RPMI7951 (cell line): ENCODE measurements around the gene FCN1. TPM values are rescaled to one million over a fixed set of nuclear protein-coding genes. Genes with fewer than 3 reads are reported as not detected.
A peak's percentile ranks its signal among the peaks of the same experiment; 100 is the strongest.

Experiments
- DNase-seq: peaks from one replicate; pipeline ENCODE4 v3.0.0-alpha.2; 2012; ENCODE audit warnings: low read depth
- total RNA-seq: library from RNA; depleted of rRNA; stranded (reverse); fragments of >200 nt; shearing (Covaris generic); gene quantifications from 2 replicates; pipeline ENCODE4 v1.2.3, GENCODE V29; 2014

FCN1 gene
- total RNA-seq, 1 experiment from 2014 or later, result not detected

DNA sequence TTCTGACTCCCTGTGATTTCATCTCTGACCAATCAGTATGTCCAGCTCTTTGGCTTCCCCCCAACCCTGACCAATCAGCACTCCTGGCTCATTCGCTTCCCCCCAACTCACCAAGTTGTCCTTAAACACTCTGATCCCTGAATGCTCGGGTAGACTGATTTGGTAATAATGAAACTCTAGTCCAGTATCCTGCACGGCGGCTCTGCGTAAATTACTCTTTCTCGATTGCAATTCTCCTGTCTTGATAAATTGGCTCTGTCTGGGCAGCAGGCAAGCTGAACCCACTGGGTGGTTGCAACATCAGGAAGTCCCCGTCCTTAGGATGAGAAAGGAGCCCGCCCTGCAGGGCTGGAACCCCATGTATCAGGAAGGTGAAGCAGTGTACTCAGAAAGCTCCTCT, 26.7 kb downstream of the FCN1 start:
- peak; percentile 28 for DNase-seq

DNA sequence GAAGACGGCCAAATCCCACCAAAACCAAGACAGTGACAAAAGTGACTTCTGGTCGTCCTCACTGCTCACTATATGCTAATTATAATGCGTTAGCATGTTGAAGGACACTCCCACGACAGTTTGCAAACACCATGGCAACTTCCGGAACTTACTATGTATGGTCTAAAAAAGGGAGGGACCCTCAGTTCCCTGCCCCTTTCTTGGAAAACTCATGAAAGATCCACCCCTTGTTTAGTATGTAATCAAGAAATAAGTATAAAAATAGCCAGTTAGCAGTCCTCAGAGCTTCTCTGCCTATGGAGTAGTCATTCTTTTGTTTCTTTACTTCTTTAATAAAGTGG, 27.6 kb downstream of the FCN1 start:
- no peak for DNase-seq

DNA sequence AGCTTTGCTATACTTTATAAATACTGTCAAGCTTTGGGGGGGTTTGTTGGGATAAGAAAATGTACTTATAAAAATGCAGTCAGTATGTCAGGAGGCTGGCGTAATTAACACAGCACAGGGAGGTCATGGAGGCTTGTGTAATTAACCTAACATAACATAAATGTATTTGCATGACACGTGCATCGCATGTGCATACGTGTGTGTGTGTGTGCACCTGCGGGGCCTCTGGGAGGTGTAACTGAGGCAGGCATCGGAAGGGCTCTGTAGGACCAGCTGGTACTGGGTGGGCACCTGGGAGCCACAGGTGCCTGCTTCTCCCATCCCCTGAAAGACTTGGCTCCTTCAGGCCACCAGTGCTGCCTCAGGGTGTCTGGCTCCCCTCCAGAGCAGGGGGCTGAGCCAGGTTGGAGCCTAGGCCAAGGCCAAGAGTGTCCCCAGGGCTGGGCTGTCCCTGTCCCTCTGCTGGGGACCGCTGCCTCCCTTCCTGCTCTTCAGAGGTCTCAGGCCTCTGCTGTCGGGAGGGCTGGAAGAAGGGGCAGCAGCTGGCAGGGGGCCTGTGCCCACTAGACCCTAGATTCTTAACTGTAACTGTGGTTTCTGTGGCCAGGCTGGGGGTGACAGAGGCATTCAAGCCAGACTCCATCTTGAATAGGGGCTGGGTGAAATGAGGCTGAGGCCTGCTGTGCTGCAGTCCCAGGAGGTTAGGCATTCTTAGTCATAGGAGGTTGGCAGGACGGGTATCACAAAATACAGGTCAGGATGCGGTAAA, 28.1 kb downstream of the FCN1 start:
- DNase-seq, result peak; percentile 3

DNA sequence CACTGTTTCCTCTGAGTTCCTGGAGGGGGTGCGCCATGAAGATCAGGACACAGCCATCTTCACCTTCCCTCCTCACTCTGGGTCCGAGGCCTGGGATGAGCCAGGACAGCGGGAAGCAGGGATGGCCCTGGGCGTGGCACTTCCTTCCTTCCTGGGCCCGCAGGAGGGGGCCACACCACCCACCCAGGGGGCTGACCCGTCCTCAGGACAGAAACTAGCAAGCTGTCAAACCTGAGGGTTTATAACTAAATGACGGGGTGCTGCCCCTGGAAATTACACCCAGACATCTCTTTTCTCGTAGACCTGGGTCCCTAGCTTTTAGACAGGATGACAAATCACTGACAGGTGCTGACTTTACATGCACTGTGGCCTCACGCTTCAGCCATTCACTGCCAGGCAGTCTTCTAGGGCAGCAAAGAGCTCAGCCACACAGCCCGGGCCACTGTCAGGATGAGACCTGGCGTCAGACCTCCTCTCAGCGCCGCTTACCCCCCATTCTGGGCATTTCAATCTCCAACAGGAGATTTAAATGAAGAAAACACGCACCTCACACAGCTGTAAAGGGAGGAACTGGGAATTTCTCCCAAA, 29.0 kb downstream of the FCN1 start:
- DNase-seq, result no peak

DNA sequence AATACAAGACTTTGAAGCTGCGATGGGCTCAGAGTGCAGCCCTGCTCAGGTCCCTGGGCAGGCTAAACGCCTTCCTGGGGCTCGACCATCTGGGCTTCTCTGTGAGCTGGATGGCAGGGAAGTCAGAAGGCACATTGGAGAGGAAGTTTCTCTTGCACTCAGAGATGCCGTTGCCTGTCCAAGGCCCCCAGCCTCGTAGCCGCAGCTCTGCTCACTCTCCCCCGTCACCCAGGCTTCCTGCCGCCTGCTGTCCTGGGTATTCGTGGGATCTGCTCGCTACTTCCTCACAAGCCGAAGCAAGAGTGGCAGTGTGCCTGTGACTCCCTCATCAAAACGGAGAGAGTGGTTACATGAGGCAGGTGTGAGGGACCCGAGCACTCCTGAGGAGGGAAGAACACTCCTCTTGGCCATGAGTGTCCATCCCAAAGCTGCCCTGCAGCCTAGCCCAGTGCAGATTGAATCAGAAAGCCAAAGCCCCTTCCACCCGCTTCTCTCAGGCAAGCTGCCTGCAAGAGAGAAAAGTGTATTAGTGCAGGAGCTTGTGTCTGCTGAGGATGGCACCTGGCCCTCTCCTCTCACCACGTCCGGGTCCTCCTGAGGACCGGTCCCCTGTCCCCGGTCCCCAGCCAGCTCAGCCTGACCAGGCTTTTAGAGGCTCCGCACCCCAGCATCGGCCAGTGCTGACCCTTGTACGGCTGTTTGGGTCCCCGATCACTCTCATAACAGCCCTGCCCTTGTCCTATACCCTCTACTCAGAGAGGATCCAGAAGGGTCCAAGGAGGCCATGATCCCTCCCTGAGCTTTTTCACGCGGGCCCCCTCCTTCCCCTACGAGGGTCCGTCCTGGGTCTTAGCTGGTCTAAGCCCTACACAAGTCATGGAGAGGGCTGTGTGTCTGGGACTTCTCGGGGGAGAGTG, 29.8 kb downstream of the FCN1 start:
- no peak for DNase-seq

DNA sequence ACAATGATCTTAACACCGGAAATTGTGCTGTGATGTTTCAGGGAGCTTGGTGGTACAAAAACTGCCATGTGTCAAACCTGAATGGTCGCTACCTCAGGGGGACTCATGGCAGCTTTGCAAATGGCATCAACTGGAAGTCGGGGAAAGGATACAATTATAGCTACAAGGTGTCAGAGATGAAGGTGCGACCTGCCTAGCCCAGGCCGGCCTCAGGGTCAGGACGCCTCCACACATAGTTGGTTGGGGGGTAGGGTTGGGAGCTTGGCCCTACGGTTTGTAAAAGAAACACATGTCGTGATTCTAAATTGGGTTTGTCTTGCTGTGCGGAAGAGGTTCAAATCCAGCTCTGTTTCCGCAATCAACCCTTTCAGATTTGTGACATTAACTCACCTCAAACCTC, 30.5 kb downstream of the FCN1 start:
- no peak for DNase-seq

DNA sequence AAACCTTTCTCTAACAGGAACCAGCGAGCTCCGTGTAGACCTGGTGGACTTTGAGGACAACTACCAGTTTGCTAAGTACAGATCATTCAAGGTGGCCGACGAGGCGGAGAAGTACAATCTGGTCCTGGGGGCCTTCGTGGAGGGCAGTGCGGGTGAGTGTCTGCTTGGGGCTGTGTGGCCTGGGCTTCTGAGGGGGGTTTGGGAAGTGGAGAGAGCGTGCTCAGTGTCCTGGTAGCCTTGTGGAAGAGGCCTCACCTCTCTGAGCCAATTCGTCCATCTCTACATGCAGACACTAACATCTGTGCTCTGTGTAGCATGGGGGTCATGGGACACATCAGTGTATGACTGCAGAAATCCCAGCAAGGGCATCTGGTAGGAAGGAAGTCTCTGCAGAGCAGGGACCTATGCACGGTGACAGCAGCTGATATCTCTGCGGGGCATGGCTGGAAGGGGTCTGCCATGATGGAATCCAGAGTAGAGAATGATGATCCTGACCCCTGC, 31.2 kb downstream of the FCN1 start:
- no peak for DNase-seq

DNA sequence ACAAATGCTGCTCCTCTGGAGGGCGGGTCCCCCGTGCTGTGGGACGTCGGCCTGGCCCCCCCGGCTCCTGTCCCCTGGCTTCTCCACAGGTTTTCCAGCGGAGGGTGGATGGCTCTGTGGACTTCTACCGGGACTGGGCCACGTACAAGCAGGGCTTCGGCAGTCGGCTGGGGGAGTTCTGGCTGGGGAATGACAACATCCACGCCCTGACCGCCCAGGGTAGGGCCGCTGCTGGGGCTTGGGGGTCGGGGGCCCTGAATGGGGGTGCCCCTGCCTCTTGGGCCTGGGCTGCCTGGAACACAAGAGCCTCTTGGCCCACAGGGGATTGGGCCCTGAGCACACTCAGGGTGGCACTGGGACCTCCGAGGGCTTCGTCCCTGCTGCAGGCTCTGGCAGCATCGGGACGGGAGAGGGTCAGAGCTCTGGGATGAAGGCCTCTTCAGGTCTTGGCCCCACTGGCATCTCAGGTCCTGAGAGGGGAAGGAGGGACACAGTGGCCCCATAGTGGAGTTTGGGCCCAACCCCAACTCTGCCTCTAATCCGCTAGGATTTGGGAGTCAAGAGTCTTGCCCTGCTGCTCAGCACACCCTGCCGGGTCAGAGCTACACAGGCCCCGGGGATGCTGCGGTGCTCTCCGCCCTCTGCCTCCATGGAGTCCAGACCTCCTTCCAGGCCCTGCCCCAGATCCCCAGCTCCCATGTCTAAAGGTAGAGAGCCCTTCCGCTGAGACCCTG, 31.9 kb downstream of the FCN1 start:
- no peak for DNase-seq

DNA sequence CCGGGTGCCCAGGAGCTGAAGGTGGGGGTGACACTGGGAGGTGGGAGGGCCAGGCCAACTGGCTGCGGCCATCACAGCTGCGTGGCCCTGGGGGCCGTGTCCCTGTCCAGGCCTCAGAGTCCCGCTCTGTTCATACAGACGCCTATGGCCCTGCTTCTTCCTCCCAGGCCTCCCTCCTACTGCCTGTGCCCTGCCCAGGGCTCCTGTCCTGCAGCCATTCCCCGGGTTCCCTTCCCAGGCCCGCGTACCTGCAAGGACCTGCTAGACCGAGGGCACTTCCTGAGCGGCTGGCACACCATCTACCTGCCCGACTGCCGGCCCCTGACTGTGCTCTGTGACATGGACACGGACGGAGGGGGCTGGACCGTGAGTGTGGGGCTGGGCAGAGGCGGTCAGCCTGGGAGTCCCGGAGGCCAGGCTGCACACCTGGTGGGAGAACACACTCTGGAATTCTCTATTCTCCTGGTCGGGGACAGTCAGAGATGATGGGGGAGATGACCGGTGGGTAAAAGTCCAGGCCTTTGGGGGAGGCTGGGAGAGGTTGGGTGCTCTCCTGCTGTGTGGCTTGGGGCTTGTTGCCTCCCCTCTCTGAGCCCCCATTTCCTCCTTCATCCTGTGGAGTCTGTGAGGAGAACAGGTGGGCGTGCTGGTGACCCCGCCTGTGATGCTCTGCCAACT, 32.6 kb downstream of the FCN1 start:
- DNase-seq, result no peak

DNA sequence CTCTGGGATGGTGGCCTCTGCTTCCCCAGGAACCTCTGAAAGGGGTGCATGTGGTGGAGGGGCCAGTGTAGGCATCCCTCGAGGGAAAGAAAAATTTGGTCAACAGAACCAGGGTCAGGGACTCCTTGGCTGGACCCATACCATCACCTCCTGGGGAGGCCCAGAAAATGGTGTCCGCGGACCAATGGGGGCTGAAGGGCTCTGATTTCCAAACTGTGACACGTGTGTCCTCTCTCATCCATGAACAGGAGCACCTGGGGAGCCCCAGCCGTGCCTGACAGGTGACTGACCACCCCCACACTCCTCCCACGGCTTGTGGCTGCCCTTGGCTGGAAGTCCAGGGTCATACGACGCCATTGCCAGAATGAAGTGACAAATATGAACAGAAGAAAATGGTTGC, 33.2 kb downstream of the FCN1 start:
- no peak for DNase-seq

DNA sequence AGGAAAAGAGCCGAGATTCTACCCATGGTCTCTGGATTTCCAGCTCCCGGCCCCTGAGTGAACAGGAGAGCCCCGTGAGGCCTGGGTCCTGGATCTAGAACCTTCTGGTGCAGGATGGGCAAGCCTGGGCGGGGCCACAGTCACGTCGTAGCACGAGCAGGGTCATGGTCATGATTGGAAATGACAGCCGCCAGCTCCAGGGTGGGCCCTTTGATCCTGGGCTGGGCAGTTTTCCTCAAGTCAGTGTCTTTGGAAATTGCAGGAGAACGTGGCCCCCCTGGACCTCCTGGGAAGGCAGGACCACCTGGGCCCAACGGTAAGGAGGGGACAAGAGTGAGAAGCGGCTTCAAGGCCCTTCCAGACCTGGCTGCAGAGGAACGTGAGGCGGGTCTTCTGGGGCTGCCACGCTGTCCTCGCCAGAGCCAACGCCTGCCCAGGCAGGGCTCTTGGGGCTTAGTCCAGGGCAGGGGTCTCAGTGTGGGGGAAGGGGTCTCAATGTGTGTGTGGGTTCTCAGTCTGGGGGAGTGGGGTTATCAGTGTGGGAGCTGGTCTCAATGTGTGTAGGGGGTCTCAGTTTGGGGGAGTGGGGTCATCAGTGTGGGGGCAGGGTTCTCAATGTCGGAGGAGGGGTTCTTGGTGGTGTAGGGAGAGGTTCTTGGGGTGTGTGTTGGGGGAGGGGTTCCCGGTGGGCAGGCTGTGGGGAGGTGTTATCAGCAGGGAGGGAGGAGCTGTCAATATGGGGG, 34.5 kb downstream of the FCN1 start:
- DNase-seq, result no peak

DNA sequence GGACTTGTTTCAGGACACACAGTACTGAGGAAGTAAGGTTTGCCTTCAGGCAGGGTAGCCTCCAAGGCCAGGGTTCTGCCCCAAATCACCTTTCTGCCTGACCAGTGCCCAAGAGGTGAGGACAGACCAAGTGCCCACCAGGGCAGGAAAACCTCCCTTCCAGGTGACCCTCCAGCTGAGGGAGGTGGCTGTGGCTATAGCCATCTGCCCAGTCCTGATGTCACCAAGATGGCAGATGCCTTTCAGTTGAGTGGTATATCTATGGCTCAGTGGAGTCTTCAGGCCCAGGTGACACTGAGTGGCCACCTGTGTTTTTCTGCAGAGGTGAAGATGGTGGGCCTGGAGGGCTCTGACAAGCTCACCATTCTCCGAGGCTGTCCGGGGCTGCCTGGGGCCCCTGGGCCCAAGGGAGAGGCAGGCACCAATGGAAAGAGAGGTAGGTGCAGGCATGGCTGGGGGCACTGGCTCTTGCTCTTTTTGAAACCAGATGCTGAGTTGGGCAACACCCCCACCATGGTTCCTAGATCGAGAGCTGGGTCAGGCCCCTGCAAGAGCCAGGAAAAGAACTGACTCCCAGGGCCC, 35.4 kb downstream of the FCN1 start:
- DNase-seq, result no peak

DNA sequence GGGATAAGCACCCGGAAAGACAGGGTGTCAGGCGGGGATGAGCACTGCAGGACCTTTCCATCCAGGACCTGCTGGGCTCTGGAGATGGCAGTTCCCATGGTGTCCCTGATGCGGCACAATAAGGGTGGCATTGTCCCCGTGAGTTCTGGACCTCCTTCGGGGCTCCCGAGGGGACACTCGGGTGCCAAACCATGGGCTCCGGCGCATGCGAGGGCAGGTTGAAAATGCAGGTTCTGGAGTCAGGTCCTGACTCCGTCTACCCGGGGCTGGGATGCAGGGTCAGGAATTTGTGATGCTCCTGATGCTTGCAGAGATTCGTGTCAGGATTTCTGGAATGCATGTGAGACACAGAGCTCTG, 36.4 kb downstream of the FCN1 start:
- no peak for DNase-seq

DNA sequence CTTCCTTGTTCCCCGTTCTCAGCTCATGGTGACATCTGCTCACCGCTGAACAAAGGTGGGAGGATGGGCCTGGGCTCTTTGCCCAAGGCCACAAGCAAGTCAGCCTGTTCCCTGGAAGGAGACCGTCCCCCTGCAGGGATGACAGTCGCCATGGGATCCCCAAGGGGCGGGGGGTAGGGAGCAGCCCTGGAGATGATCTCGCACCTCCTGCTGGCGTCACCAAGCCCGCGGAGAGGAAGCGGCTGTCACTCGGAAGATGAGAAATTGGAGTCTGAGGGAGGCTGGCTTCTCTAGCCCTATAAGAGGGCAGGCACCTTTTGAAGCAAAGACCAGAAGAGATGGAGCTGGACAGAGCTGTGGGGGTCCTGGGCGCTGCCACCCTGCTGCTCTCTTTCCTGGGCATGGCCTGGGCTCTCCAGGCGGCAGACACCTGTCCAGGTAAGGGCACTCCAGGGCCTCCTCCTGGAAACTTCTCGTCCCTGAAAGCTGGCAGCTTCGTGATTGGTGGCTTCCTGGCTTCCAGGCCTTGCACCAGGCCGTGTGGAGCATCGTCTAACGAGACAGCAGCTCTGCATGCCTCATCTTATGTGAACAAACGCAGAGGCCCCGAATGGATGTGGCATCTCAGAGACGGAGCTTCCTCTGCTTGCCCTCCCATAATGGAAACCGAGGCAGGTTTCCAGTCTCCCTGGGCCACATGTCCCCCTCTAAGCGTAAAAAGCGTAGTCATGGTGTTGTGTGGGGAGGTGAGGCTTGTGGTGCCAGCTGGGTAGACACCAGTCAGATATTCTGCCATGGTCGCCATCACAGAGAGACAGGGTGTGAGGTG, 37.0 kb downstream of the FCN1 start, which contains the start of gene FCN2:
Gene FCN2 (plus strand): TSS at position 327 of the 829 bp plus-strand sequence. CDS start 12 bp downstream, at position 339.
- no peak for DNase-seq

DNA sequence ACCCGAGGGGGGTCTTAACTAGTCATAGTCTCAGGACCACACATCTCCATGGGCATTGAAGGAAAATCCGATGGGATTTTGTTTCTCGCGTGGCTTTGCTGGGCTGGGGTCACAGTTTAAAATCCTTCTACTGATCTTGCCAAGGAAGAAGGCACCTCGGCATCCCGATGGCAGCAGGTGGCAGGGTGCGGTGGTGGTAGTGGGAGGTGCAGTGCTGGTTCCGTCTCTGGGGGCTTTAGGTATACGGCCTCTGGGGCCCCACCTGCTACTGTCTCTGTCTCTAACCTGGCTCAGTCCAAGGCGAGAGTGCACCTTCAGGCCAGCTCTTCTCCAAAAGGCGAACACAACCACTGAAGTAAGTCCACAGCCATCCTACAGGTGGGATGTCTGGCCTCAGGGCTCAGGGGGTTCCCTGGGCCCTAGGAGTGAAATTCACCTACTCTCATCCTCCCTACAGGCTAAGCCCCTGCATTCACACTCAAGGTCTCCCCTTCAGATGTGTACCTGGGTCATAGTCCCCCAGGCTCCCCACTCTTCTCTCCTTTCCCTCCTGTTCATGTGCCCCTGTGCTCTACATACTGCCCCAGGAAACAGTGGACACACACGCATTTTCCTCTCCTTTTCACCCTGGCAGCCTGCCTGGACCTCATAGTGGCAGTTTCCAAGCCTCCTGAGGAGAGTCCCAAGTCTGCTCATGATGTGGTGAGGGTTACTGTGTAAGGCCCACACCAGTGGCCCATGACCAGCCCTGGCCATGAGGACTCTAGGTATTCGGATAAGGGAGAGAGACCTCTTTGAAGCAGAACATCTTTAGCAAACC, 37.8 kb downstream of the FCN1 start:
- no peak for DNase-seq

DNA sequence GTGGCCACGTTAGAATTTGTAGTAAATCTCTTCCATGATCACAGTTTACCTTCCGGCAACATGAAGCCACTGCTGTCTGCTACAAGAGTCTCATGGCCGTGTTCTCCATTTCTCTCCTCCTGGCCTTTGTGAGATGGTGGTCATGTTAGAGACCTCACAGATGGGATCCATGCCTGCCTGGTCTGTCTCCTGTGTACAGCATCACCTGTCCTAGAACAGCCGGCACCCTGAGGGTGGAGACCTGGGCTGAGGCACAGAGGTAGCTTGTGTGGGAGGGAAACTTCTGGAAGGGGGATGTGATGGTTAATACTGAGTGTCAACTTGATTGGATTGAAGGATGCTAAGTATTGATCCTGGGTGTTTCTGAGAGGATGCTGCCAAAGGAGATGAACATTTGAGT, 40.2 kb downstream of the FCN1 start:
- DNase-seq, result no peak

DNA sequence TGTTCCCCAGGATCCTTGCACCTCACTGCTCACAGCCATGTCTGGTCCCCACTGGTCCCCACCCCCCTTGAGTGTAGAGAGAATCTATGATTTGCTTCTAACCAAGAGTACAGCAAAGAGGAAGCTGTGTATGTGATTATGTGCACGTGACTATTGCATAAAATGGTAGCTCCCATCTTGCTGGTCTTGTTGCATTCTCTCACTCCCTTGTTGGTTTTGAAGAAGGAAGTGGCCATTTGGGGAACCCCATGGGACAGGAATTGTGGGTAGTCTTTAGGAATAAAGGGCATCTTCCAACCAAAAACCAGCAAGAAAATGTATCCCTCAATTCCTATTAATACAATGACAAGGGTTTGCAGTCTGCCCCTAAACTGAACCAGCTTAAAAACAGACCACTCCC, 42.3 kb downstream of the FCN1 start:
- no peak for DNase-seq

DNA sequence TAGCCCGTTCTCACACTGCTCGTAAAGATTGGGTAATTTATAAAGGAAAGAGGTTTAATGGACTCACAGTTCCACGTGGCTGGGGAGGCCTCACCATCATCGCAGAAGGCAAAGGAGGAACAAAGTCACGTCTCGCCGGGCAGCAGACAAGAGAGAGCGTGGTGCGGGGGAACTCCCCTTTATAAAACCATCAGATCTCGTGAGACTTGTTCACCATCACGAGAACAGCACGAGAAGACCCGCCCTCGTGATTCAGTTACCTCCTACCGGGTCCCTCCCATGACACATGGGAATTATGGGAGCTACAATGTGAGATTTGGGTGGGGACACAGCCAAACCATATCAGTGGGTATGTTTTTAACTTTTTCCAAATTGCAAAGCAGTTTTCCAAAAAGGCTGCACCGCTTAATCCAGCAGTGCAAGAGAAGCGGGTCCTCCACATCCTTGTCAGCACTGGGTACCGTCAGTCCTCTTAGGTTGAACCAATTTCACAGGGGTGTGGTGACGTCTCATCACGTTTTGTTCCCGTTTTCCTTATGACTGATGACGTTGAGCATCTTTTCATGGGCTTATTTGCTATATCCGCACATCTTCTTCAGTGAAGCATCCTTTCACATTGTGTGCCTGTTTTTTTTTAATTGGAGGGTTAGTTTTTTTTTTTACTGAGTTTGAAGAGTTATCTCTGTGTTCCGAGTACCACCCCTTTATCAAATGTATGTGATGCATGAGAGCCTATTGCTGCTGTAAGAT, 45.1 kb downstream of the FCN1 start:
- no peak for DNase-seq
